ENCODE results near the gene TLK1. TPM values are rescaled to one million over a fixed set of nuclear protein-coding genes. Genes with fewer than 3 reads are reported as not detected.

The TLK1 gene
- total RNA-seq, 4 donors from 2014 or later = 7.7 to 14.2 (median 10.0) TPM

DNA sequence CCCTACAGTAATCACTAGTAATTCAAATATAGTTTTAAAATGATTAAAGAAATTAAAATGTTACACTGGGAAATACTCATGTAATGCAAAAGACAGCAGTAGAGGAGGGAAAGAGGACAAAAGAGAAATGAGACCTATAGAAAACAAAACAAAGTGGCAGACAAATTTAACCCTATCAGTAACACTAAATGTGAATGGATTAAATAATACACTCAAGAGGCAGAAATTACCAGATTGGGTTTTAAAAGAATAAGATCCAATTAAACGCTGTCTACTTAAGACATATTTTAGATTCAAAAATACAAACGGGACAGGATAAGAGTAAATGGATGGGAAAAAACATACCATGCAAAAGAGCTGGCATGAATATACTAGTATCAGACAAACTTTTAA is 17.0 kb downstream of the TLK1 start:
- no peak for ATAC-seq
- in situ Hi-C loops (cut with MboI; ENCODE audit: low sequenced_read_pairs in 4 of 4) = no loop called here

DNA sequence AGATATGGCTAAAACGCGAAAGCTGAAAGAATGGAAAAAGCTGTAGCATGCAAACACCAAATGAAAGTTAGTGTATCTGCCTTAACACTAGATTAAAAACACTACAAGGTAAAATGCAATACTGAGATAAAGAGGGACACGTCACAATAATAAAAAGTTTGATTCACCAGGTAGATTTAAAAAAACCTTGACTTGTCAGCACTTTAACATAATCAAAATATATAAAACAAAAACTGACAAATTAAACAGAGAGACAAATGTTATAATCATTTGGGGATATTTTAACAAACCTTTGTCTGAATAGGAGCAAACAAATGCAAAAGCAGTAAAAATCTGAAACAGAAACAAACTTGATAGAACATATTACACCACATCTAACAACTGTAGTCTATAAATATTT is 18.3 kb downstream of the TLK1 start:
- TF ChIP-seq, protein P1, sequence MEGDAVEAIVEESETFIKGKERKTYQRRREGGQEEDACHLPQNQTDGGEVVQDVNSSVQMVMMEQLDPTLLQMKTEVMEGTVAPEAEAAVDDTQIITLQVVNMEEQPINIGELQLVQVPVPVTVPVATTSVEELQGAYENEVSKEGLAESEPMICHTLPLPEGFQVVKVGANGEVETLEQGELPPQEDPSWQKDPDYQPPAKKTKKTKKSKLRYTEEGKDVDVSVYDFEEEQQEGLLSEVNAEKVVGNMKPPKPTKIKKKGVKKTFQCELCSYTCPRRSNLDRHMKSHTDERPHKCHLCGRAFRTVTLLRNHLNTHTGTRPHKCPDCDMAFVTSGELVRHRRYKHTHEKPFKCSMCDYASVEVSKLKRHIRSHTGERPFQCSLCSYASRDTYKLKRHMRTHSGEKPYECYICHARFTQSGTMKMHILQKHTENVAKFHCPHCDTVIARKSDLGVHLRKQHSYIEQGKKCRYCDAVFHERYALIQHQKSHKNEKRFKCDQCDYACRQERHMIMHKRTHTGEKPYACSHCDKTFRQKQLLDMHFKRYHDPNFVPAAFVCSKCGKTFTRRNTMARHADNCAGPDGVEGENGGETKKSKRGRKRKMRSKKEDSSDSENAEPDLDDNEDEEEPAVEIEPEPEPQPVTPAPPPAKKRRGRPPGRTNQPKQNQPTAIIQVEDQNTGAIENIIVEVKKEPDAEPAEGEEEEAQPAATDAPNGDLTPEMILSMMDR (IDR thresholded peaks at IDR 0.05 in 4 of 5, conservative IDR thresholded peaks at IDR 0.05 in 1 of 5) = no peak
- no peak for TF ChIP-seq POLR2A (IDR thresholded peaks at IDR 0.05)
- Histone ChIP-seq H3K4me3 (no peak overlapping the region), H3K4me1 (peaks cover 37 to 46% of the 10 kb centered on the region in 2 donors), H3K36me3 (no peaks in the 10 kb centered on the region), H3K27ac (no peak overlapping the region), H3K27me3 (no peaks in the 10 kb centered on the region), H3K9me3 (no peaks in the 10 kb centered on the region)
- DNase-seq = no peak
- intact Hi-C loops (cut with DNase I; ENCODE audit: low total_unique reads) (no loop called here), in situ Hi-C loops (cut with MboI; ENCODE audit: low sequenced_read_pairs in 4 of 4) (no loop called here)
- ATAC-seq = no peak

More for the DNA sequence above, 17.0 kb downstream of the TLK1 start:
- H3K27me3 ChIP-seq = no peaks in the 10 kb centered on the region
- TF ChIP-seq, protein P1 (IDR thresholded peaks at IDR 0.05 in 4 of 5, conservative IDR thresholded peaks at IDR 0.05 in 1 of 5) = no peak
- no peak for TF ChIP-seq POLR2A (IDR thresholded peaks at IDR 0.05)
- intact Hi-C loops (cut with DNase I; ENCODE audit: low total_unique reads) = no loop called here
- no peak overlapping the region for H3K4me3 ChIP-seq
- DNase-seq = no peak
- peaks cover 28 to 34% of the 10 kb centered on the region in 2 donors for H3K4me1 ChIP-seq
- H3K9me3 ChIP-seq = no peaks in the 10 kb centered on the region
- no peak overlapping the region for H3K27ac ChIP-seq
- H3K36me3 ChIP-seq = no peaks in the 10 kb centered on the region

DNA sequence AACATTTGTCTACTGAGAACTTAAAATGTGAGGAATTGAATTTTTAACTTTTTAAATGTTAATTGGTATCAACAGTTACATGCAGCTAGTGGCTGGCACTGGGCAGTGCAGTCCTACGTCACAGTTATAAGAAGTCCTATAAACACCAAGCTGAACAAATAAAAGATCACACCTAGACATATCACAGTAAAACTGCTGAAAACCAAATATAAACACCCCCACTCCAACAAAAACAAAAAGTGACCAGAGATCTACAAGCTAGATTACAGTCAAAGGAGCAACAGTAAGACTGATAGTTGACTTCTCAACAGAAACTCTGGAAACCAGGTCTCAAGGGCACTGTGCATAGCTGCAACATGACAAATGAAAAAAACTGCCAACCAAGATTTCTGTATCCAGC is 19.4 kb downstream of the TLK1 start:
- TF ChIP-seq, protein P1 (IDR thresholded peaks at IDR 0.05 in 4 of 5, conservative IDR thresholded peaks at IDR 0.05 in 1 of 5) = peak in 1 of 5 experiments; percentile 19
- TF ChIP-seq POLR2A (IDR thresholded peaks at IDR 0.05) = no peak
- ATAC-seq = peak in 1 of 2 donors; percentile 27
- DNase-seq = no peak
- peaks cover 35 to 46% of the 10 kb centered on the region in 2 donors for H3K4me1 ChIP-seq
- no peaks in the 10 kb centered on the region for H3K9me3 ChIP-seq
- intact Hi-C loops (cut with DNase I; ENCODE audit: low total_unique reads) (no loop called here), in situ Hi-C loops (cut with MboI; ENCODE audit: low sequenced_read_pairs in 4 of 4) (no loop called here)
- no peaks in the 10 kb centered on the region for H3K36me3 ChIP-seq
- no peak overlapping the region for H3K4me3 ChIP-seq
- no peak overlapping the region for H3K27ac ChIP-seq
- H3K27me3 ChIP-seq = no peaks in the 10 kb centered on the region

DNA sequence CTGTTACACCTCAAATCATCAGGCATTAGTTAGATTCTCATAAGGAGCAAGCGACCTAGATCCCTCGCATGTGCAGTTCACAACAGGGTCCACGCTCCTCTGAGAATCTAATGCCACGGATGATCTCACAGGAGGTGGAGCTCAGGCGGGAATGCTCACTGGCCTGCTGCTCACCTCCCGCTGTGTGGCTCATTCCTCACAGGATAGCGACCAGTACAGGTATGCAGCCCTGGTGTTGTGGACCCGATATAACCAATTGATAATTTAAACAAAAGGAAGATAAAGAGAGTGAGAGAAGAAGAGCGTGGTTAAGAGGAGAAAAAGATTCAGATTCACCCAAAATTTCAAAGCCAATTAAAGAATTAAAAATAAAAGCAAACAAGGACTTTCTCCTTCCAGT is 20.8 kb downstream of the TLK1 start:
- intact Hi-C loops (cut with DNase I; ENCODE audit: low total_unique reads) (no loop called here), in situ Hi-C loops (cut with MboI; ENCODE audit: low sequenced_read_pairs in 4 of 4) (no loop called here)
- Histone ChIP-seq H3K36me3 (no peaks in the 10 kb centered on the region), H3K4me1 (peaks cover 31 to 46% of the 10 kb centered on the region in 2 donors), H3K27me3 (no peaks in the 10 kb centered on the region), H3K27ac (no peak overlapping the region), H3K4me3 (no peak overlapping the region), H3K9me3 (no peaks in the 10 kb centered on the region)
- DNase-seq = no peak
- no peak for ATAC-seq
- no peak for TF ChIP-seq POLR2A (IDR thresholded peaks at IDR 0.05)
- TF ChIP-seq, protein P1 (IDR thresholded peaks at IDR 0.05 in 4 of 5, conservative IDR thresholded peaks at IDR 0.05 in 1 of 5) = no peak

DNA sequence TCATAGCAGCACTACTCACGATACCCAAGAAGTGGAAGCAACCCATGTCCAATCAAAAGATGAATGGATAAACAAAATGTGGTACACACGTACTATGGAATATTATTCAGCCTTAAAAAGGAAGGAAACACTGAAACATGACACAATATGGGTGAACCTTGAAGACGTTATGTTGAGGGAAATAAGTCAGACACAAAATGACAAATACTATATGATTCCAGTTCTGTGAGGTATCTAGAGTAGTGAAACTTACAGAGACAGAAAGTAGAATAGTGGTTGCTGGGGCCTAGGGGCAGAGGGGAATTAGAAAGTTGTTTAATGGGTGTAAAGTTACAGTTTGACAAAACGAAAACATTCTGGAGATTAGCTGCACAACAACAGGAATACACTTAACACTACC is 24.7 kb downstream of the TLK1 start:
- TF ChIP-seq, protein P1 (IDR thresholded peaks at IDR 0.05 in 4 of 5, conservative IDR thresholded peaks at IDR 0.05 in 1 of 5) = no peak
- TF ChIP-seq POLR2A (IDR thresholded peaks at IDR 0.05) = no peak
- H3K36me3 ChIP-seq = no peaks in the 10 kb centered on the region
- DNase-seq (no peak), ATAC-seq (no peak)
- no peak overlapping the region for H3K4me3 ChIP-seq
- no peaks in the 10 kb centered on the region for H3K9me3 ChIP-seq
- peaks cover 31 to 41% of the 10 kb centered on the region in 2 donors for H3K4me1 ChIP-seq
- in situ Hi-C loops (cut with MboI; ENCODE audit: low sequenced_read_pairs in 4 of 4) (no loop called here), intact Hi-C loops (cut with DNase I; ENCODE audit: low total_unique reads) (no loop called here)
- no peaks in the 10 kb centered on the region for H3K27me3 ChIP-seq
- no peak overlapping the region for H3K27ac ChIP-seq
